DND-41 (cell line): ENCODE measurements around the gene PTPRJ.

Source experiments
- ATAC-seq: fragments of 200-7000 bp; cut with Tn5 transposase; 3 replicates; pipeline ENCODE4 v1.9.1; 2021; ENCODE audit warnings: low read depth; ENCODE audit not compliant: insufficient read depth
- DNase-seq: peaks from one replicate; pipeline ENCODE4 v3.0.0-alpha.2; 2020
- H2AFZ ChIP-seq: 2 replicates; pipeline ENCODE4 v1.6.0; 2012; ENCODE audit warnings: low read depth, low read length
- H3K27ac ChIP-seq: 2 replicates; pipeline ENCODE4 v1.5.1; 2012; ENCODE audit warnings: low read length, inconsistent platforms
- H3K27me3 ChIP-seq: fragments of 200-600 bp; sonication (generic); 2 replicates; pipeline ENCODE4 v1.6.0; 2012; ENCODE audit warnings: low read length, mild to moderate bottlenecking, inconsistent platforms; ENCODE audit not compliant: insufficient read depth, poor library complexity
- H3K36me3 ChIP-seq: 2 replicates; pipeline ENCODE4 v1.5.1; 2012; ENCODE audit warnings: low read length, inconsistent platforms; ENCODE audit not compliant: insufficient read depth
- H3K4me1 ChIP-seq: 2 replicates; pipeline ENCODE4 v1.5.1; 2012; ENCODE audit warnings: mild to moderate bottlenecking, low read length; ENCODE audit not compliant: insufficient read depth
- H3K4me2 ChIP-seq: 2 replicates; pipeline ENCODE4 v1.6.0; 2012; ENCODE audit warnings: mild to moderate bottlenecking, moderate library complexity, low read length, inconsistent platforms; ENCODE audit not compliant: insufficient read depth
- H3K4me3 ChIP-seq, 2 experiments: fragments of 200-600 bp in 1 of 2; shearing (Covaris generic) in 1 of 2; 2 replicates each; pipeline ENCODE4 v1.5.1; 2012 to 2016; ENCODE audit warnings: inconsistent platforms in 2 of 2, low read length in 2 of 2, mild to moderate bottlenecking in 2 of 2, low read depth in 1 of 2, moderate library complexity in 1 of 2
- H3K79me2 ChIP-seq: 2 replicates; pipeline ENCODE4 v1.6.0; 2012; ENCODE audit warnings: low read length, inconsistent platforms; ENCODE audit not compliant: insufficient read depth
- H3K9ac ChIP-seq: 2 replicates; pipeline ENCODE4 v1.6.0; 2012; ENCODE audit warnings: low read depth, mild to moderate bottlenecking, inconsistent platforms, low read length, moderate library complexity
- H3K9me3 ChIP-seq: 2 replicates; pipeline ENCODE4 v1.5.1; 2012; ENCODE audit warnings: low read length, moderate library complexity, mild to moderate bottlenecking, inconsistent platforms; ENCODE audit not compliant: insufficient read depth, severe bottlenecking
- H4K20me1 ChIP-seq: 2 replicates; pipeline ENCODE4 v1.6.0; 2012; ENCODE audit warnings: low read length; ENCODE audit not compliant: insufficient read depth
- CTCF ChIP-seq: IDR thresholded peaks from 2 replicates; pipeline ENCODE4 v1.5.1; 2012; ENCODE audit warnings: borderline replicate concordance, low read length, moderate library complexity, mild to moderate bottlenecking; ENCODE audit not compliant: poor library complexity, severe bottlenecking; ENCODE audit errors: extremely low read depth
- EZH2 ChIP-seq: IDR thresholded peaks from 3 replicates; pipeline ENCODE4 v1.6.1; 2012; ENCODE audit warnings: borderline replicate concordance, low read depth, mild to moderate bottlenecking, moderate library complexity, low read length, inconsistent platforms; ENCODE audit not compliant: severe bottlenecking

PTPRJ gene

GRCh38 chr11:48014917-48015316 is 34.6 kb downstream of the PTPRJ start:
- TF ChIP-seq CTCF, result no peak
- Histone ChIP-seq H3K9me3 (no peaks in the 10 kb centered on the region), H3K4me3 (no peak overlapping the region), H2AFZ (no peak overlapping the region), H3K27me3 (no peaks in the 10 kb centered on the region), H4K20me1 (no peaks in the 10 kb centered on the region), H3K9ac (no peak overlapping the region), H3K4me2 (no peak overlapping the region), H3K27ac (no peak overlapping the region), H3K4me1 (peaks cover 10% of the 10 kb centered on the region), H3K36me3 (no peaks in the 10 kb centered on the region), H3K79me2 (no peaks in the 10 kb centered on the region)
- DNase-seq (no peak), ATAC-seq (no peak)

GRCh38 chr11:48017105-48017830 is 36.9 kb downstream of the PTPRJ start:
- Histone ChIP-seq H3K36me3 (no peaks in the 10 kb centered on the region), H3K9me3 (no peaks in the 10 kb centered on the region), H3K79me2 (no peaks in the 10 kb centered on the region), H3K4me1 (peaks cover 10% of the 10 kb centered on the region), H3K27ac (no peak overlapping the region), H3K4me3 (no peak overlapping the region), H4K20me1 (no peaks in the 10 kb centered on the region), H3K27me3 (no peaks in the 10 kb centered on the region), H2AFZ (no peak overlapping the region), H3K9ac (no peak overlapping the region), H3K4me2 (no peak overlapping the region)
- TF ChIP-seq CTCF, result no peak
- TF ChIP-seq EZH2, result no peak
- ATAC-seq, result peak; percentile 49; the same call in 2 of the 3 replicates
- peak; percentile 26 for DNase-seq

GRCh38 chr11:48017831-48018527 is 37.6 kb downstream of the PTPRJ start:
- TF ChIP-seq CTCF (no peak), EZH2 (no peak)
- H3K27ac ChIP-seq, result no peak overlapping the region
- H3K27me3 ChIP-seq, result no peaks in the 10 kb centered on the region
- H3K9me3 ChIP-seq, result no peaks in the 10 kb centered on the region
- ATAC-seq, result no peak
- no peaks in the 10 kb centered on the region for H3K79me2 ChIP-seq
- peaks cover 10% of the 10 kb centered on the region for H3K4me1 ChIP-seq
- H3K36me3 ChIP-seq, result no peaks in the 10 kb centered on the region
- H3K4me3 ChIP-seq, result no peak overlapping the region
- DNase-seq, result no peak
- no peaks in the 10 kb centered on the region for H4K20me1 ChIP-seq
- no peak overlapping the region for H3K9ac ChIP-seq
- no peak overlapping the region for H2AFZ ChIP-seq
- H3K4me2 ChIP-seq, result no peak overlapping the region
